Testis (tissue), 2 donors: ENCODE results near the gene STXBP5.

ENCODE experiments used
- POLR2A ChIP-seq: fragments of 450-650 bp; IDR thresholded peaks from one replicate; pipeline ENCODE4 v1.6.1; 2017; ENCODE audit warnings: antibody characterized with exemption, mild to moderate bottlenecking, moderate library complexity
- TF ChIP-seq, protein P1 (sequence below), 3 experiments: fragments of 450-650 bp in 2 of 3; fragments of 200-600 bp in 1 of 3; sonication (generic) in 1 of 3; IDR thresholded peaks; one replicate each; pipeline ENCODE4 v1.5.1; 2016 to 2019; ENCODE audit warnings: antibody characterized with exemption in 3 of 3, mild to moderate bottlenecking in 2 of 3, moderate library complexity in 1 of 3

DNA sequence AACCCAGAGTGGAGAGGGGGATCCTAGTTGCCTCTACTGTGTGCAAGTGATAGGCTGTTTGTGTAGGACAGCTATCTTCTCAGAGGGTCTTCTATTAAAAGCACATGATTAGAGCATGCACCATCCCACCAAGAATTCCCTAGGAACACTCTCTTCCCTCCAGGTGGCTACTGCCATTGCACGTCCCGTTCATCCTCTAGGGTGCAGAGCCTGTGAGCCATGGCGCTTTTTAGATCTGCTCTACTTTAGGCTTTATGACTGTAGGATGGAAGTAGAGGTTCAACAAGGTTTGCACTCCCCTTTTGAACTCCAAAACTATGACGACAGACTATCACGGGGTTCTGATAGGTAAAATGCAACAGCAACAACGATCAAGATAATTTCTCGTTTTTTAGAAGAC lies 213.7 kb downstream of the STXBP5 start:
- TF ChIP-seq, protein P1, sequence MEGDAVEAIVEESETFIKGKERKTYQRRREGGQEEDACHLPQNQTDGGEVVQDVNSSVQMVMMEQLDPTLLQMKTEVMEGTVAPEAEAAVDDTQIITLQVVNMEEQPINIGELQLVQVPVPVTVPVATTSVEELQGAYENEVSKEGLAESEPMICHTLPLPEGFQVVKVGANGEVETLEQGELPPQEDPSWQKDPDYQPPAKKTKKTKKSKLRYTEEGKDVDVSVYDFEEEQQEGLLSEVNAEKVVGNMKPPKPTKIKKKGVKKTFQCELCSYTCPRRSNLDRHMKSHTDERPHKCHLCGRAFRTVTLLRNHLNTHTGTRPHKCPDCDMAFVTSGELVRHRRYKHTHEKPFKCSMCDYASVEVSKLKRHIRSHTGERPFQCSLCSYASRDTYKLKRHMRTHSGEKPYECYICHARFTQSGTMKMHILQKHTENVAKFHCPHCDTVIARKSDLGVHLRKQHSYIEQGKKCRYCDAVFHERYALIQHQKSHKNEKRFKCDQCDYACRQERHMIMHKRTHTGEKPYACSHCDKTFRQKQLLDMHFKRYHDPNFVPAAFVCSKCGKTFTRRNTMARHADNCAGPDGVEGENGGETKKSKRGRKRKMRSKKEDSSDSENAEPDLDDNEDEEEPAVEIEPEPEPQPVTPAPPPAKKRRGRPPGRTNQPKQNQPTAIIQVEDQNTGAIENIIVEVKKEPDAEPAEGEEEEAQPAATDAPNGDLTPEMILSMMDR (IDR thresholded peaks at IDR 0.05): no peak
- TF ChIP-seq POLR2A: no peak
